GF-D8 (cell line): ENCODE measurements around the gene KIF4A.
"Not testable (repeated sequence)": the region's sequence is repeated elsewhere in the genome, so short reads cannot be mapped to it uniquely, and the experiment has no call there.

Source experiments
- DNase-seq: peaks from one replicate; lab custom pipeline; 2025; lab: John Stamatoyannopoulos, UW

Gene KIF4A

GRCh38 chrX:70289793-70290770 is at the start of gene KIF4A, which contains the start of gene PDZD11:
Gene KIF4A (plus strand): TSS chrX:70290104. CDS start chrX:70290459, 355 bp downstream.
Gene PDZD11 (minus strand): TSS chrX:70289927. CDS start chrX:70289341, 586 bp downstream.
- peak; percentile 58 for DNase-seq

- no peak for DNase-seq
Measured at GRCh38 chrX:70240751-70241150, 49.2 kb upstream of the KIF4A start.

GRCh38 chrX:70241501-70241900 is 48.4 kb upstream of the KIF4A start:
- no peak for DNase-seq

- not testable (repeated sequence) for DNase-seq
Measured at GRCh38 chrX:70243601-70244000, 46.3 kb upstream of the KIF4A start.

GRCh38 chrX:70244881-70245280 is 45.0 kb upstream of the KIF4A start:
- no peak for DNase-seq

GRCh38 chrX:70247252-70247651 is 42.7 kb upstream of the KIF4A start:
- no peak for DNase-seq

GRCh38 chrX:70252491-70252890 is 37.4 kb upstream of the KIF4A start:
- no peak for DNase-seq

- no peak for DNase-seq
Measured at GRCh38 chrX:70253377-70254062, 36.4 kb upstream of the KIF4A start.

- no peak for DNase-seq
Measured at GRCh38 chrX:70254063-70254400, 35.9 kb upstream of the KIF4A start.

GRCh38 chrX:70254909-70255308 is 35.0 kb upstream of the KIF4A start:
- DNase-seq = no peak

- no peak for DNase-seq
Measured at GRCh38 chrX:70255452-70255851, 34.5 kb upstream of the KIF4A start.

- no peak for DNase-seq
Measured at GRCh38 chrX:70257423-70258288, 32.2 kb upstream of the KIF4A start.

GRCh38 chrX:70260104-70260503 is 29.8 kb upstream of the KIF4A start, which contains the start of gene P2RY4:
Gene P2RY4 (minus strand): TSS chrX:70260204. CDS start chrX:70259624, 580 bp downstream.
- DNase-seq = no peak

GRCh38 chrX:70262952-70263567 is 26.8 kb upstream of the KIF4A start:
- no peak for DNase-seq

- no peak for DNase-seq
Measured at GRCh38 chrX:70264784-70265183, 25.1 kb upstream of the KIF4A start.

GRCh38 chrX:70268034-70268433 is 21.9 kb upstream of the KIF4A start, which contains the start of gene ARR3:
Gene ARR3 (plus strand): TSS chrX:70268334. CDS start chrX:70269386, 1,052 bp downstream.
- DNase-seq = no peak

- DNase-seq = not testable (repeated sequence)
Measured at GRCh38 chrX:70274029-70274428, 15.9 kb upstream of the KIF4A start.

- DNase-seq = no peak
Measured at GRCh38 chrX:70279081-70279480, 10.8 kb upstream of the KIF4A start.

GRCh38 chrX:70280573-70280972 is 9.3 kb upstream of the KIF4A start:
- DNase-seq = no peak

GRCh38 chrX:70281951-70282350 is 8.0 kb upstream of the KIF4A start, which contains the start of gene RAB41:
Gene RAB41 (plus strand): TSS chrX:70282172. CDS start chrX:70282218, 46 bp downstream.
- DNase-seq = no peak

- no peak for DNase-seq
Measured at GRCh38 chrX:70289168-70289792, 624 bp upstream of the KIF4A start.
